AG04449 (cell line): ENCODE results near the gene PAPOLB.

Source experiments
- CTCF ChIA-PET: fragments of 350-600 bp; formaldehyde crosslinking; extraction: SDS; loops from one replicate; lab custom pipeline; 2021; ENCODE audit warnings: antibody characterized with exemption; lab: Yijun Ruan, JAX
- POLR2A ChIA-PET: fragments of 400-600, 350-600 bp; formaldehyde crosslinking; extraction: SDS; loops from one replicate; lab custom pipeline; 2020; ENCODE audit warnings: antibody characterized with exemption, inconsistent platforms; lab: Yijun Ruan, JAX
- DNase-seq: peaks from one replicate; pipeline ENCODE4 v3.0.0-alpha.2; 2010; ENCODE audit warnings: low read depth, low spot score
- H3K4me3 ChIP-seq: 2 replicates; pipeline ENCODE4 v1.5.1; 2011; ENCODE audit warnings: low read depth, mild to moderate bottlenecking, control low read depth, low read length
- TF ChIP-seq, protein P1 (sequence below): IDR thresholded peaks from one replicate; pipeline ENCODE4 v1.5.1; 2011; ENCODE audit warnings: mild to moderate bottlenecking, moderate library complexity, low read length, control low read depth, inconsistent platforms; ENCODE audit not compliant: insufficient read depth; ENCODE audit errors: missing control alignments

The PAPOLB gene

DNA sequence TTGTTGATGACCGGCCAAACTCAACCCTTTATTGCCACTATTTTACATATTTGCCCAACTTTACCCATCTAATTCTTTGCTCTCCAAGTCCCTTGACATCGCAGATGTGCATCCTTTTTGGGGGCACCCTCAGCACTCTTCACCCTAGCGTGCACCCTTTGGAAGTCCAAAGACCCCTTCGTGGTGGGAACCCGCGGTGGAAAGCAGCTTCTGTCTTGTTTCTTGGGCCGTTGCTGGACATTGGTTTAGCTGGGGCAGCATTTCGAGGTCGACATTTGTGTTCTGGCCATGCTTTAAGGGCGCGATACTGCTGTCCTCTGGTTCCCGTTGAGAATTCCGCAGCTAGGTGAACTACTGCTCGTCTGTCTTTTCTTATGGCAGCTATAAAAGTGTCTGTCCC is 326 bp upstream of the PAPOLB start:
- TF ChIP-seq, protein P1, sequence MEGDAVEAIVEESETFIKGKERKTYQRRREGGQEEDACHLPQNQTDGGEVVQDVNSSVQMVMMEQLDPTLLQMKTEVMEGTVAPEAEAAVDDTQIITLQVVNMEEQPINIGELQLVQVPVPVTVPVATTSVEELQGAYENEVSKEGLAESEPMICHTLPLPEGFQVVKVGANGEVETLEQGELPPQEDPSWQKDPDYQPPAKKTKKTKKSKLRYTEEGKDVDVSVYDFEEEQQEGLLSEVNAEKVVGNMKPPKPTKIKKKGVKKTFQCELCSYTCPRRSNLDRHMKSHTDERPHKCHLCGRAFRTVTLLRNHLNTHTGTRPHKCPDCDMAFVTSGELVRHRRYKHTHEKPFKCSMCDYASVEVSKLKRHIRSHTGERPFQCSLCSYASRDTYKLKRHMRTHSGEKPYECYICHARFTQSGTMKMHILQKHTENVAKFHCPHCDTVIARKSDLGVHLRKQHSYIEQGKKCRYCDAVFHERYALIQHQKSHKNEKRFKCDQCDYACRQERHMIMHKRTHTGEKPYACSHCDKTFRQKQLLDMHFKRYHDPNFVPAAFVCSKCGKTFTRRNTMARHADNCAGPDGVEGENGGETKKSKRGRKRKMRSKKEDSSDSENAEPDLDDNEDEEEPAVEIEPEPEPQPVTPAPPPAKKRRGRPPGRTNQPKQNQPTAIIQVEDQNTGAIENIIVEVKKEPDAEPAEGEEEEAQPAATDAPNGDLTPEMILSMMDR = no peak
- DNase-seq = no peak
- H3K4me3 ChIP-seq = no peak overlapping the region
- CTCF ChIA-PET = interaction anchor here (1.2 to 3.1 kb wide), 2 partner anchors 21 to 112 kb away, joined by 3 to 16 read pairs; partner anchors contain the start of gene RADIL
- POLR2A ChIA-PET = no interaction called here

DNA sequence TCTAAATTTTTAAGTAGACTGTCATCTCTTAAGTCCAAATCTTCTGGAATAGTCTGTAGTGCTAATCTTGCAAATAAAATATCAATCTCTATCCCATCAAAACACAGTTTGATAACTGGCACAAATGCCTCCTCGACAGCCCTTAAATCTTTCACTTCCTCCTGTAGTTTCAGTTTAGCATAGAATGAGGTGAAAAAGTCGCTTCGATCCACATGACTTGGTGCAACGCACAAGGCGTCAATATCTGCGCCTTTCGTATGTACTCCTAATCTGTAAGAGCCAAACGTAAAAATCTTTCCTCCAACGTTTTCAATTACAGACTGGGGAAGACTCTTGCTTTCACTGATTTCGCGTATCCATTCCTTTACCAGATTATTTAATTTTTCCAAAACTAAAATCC is 603 bp downstream of the PAPOLB start:
- no peak for DNase-seq
- CTCF ChIA-PET = no interaction called here
- H3K4me3 ChIP-seq = no peak overlapping the region; the same call in 1 of the 2 replicates
- POLR2A ChIA-PET = no interaction called here
- TF ChIP-seq, protein P1 = no peak

DNA sequence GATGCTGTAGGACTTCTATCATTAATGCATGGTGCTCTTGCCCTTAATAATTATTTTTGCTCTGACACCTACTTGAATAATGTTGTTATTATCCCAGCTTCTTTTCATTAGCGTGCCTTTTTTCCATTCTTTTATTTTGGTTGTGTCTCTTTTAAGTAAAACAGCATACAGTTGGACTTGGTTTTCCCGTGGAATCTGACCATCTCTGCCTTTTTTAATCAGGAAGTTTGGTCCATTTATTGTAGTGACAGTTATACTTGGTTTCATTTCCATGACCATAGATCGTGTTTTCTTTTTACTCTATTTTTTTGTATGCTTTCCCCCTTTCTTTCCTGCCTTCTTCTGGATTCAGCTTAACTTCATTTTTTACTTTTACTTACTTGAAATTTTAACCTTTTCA is 4.6 kb downstream of the PAPOLB start:
- H3K4me3 ChIP-seq = no peak overlapping the region
- TF ChIP-seq, protein P1 = no peak
- DNase-seq = no peak
- POLR2A ChIA-PET = no interaction called here
- CTCF ChIA-PET = no interaction called here

DNA sequence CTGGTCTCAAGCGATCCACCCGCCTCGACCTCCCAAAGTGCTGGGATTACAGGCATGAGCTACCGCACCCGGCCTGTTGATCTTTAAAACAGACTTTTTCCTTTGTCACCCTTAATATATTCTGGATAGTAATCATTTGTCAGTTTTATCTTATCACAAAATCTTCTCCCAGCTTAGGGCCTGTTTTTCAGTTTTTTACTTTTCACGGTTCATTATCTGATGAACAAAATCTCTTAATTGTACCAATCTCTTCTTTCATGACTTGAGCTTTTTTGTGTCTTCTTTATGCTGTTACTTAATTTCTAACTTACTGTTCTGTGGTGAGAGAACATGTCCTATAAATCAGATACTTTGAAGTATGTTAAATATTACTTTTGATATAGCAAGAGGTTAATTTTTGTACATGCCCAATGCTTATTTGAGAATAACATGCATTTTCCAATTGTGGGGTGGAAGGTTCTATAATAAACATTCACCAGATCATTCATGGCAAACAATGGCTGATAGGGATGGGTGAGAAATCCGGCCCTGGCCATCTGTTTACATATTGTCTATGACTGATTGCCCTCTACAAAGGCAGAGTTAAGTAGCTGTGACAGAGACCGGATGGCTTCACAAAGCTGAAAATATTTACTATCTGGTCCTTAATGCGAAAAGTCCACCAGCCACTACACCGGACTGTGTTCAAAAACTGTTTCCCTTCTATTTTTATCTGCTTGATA is 5.3 kb downstream of the PAPOLB start:
- POLR2A ChIA-PET = no interaction called here
- DNase-seq = no peak
- TF ChIP-seq, protein P1 = no peak

DNA sequence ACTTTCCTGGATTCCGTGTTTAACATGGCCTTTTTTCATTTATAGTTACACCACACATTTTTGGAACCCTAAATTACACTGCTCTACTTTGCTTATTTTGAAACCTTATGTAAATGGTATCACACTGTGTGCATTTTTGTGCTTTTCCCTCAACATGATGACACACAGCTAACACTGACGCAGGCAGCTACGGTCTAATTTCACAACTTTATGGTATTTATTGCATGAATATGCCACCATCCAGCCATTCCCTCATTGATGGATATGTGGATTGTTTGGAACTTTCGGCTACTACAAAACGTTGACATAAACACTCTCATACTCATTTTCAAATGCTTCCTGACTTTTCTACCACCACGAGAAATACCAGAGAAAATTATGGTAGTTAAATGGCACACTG is 6.9 kb downstream of the PAPOLB start:
- DNase-seq = no peak
- ChIA-PET CTCF (no interaction called here), POLR2A (no interaction called here)
- TF ChIP-seq, protein P1 = no peak
- no peak overlapping the region for H3K4me3 ChIP-seq

More for the DNA sequence above, 5.3 kb downstream of the PAPOLB start:
- no peak overlapping the region for H3K4me3 ChIP-seq
- CTCF ChIA-PET = interaction anchor here (1.0 kb wide), 1 partner anchor 27 kb away, joined by 3 read pairs; no protein-coding TSS in a partner anchor

DNA sequence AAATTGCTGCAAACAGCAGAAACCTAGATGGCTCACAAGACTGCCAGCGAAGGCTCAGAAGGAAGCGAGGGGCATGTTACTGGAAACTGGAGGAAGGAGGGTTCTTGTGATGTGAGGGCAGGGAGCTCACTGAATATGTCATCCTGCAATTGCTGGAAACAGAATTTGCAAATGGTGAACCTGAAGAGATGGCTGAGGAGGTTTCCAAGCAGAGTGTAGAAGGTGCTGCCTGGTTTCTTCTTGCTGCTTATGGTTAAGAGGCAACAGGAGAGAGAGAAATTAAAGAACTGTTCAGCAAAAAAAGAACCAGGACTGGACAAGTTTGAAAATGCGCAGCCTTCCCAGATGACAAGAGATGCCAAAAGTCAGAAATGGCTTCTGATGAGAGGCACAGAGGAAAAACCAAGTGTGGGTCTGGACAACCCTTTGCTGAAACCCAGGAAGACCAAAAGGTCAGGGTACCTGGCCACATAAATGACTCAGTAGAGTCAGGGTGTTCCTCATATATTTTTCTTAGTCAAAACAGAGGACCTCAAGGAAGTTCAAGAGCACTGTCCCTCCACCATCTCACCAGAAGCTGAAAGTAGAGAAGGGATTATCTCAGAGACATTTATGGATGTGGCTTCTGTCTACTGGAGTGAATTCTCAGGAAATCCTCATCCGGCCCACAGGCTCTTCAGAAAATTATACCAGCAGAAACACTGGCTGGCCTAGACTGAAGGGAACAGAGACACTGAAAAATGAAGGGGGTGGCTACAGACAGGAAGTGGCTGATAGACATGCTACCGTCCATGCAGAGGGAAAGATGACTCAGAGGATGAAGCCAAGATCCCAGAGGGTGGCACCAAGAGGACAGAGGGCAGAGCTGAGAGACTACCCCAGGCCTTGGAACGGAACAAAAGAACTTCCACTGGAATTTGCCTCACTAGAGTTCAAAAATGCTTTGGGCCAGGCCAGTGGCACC is 10.1 kb downstream of the PAPOLB start:
- H3K4me3 ChIP-seq = no peak overlapping the region
- ChIA-PET POLR2A (no interaction called here), CTCF (no interaction called here)
- TF ChIP-seq, protein P1 = no peak
- no peak for DNase-seq
